Measurements from ENCODE around the gene REEP5. TPM values are rescaled to one million over a fixed set of nuclear protein-coding genes. Genes with fewer than 3 reads are reported as not detected.
A peak's percentile ranks its signal among the peaks of the same experiment; 100 is the strongest.
"Not testable (repeated sequence)": the region's sequence is repeated elsewhere in the genome, so short reads cannot be mapped to it uniquely, and the experiment has no call there.

The REEP5 gene
- total RNA-seq, 1 experiment from 2014 or later, result 99.3 TPM

DNA sequence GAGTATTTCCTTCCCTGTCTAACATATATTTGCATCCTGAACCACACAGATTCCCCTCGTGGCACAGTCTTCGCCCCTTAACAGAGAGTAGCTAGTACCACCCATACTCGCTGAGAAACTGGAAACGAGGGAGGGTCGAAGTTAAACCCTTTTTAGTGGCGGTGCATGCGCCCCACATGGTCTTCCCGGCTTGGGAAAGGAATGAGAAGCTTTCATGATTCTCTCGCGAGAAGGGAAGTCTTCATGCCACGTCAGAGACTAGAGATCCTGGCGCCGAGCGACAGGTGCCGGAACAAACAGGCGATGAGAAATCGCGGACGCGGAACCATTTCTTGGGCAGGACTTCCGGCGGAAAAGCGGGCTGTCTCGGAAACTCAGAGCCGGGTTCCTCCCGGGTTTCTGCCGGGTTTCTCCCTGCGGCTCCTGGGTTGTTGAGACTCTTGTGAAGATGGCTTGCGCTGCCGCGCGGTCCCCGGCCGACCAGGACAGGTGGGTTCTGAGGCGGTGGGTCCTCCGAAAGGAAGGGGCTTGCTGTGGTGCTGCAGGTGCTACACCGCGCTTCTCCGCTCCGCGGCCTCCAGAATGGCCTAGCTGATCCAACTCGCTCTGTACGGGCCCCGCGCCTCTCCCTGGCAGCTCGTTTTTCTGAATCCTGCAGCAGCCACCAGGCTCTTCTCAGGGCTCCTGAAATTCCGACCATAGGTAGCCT, 60.9 kb downstream of the REEP5 start, which contains the start of gene SRP19:
TSS of gene SRP19 (plus strand) at position 359 of the 709 bp plus-strand sequence. CDS start at position 449, 90 bp downstream.
- no peaks in the 10 kb centered on the region for H3K27me3 Mint-ChIP-seq (ENCODE audit: insufficient read depth, unreplicated experiment)
- ChIA-PET POLR2A (interaction anchor here (0.5 to 1.6 kb wide), 12 partner anchors 9 to 153 kb away, joined by 3 to 7 read pairs (median 3); partner anchors contain the start of gene DCP2), CTCF (interaction anchor here (0.6 to 1.6 kb wide), 4 partner anchors 9 to 256 kb away, joined by 3 to 12 read pairs (median 4); no protein-coding TSS in a partner anchor)
- H3K36me3 Mint-ChIP-seq (ENCODE audit: insufficient read depth, unreplicated experiment), result peaks cover 39% of the 10 kb centered on the region
- H3K4me1 Mint-ChIP-seq (ENCODE audit: low read depth, unreplicated experiment), result no peaks in the 10 kb centered on the region
- peak within 1 kb of the TSS; percentile 95 for H3K27ac Mint-ChIP-seq (ENCODE audit: unreplicated experiment)
- peak within 1 kb of the TSS; percentile 85 for H3K4me3 Mint-ChIP-seq (ENCODE audit: unreplicated experiment)
- no peaks in the 10 kb centered on the region; the same call in 1 of the 2 replicates for H3K36me3 ChIP-seq (ENCODE audit: control insufficient read depth, insufficient read depth, low read length)
- H3K9me3 ChIP-seq, result no peaks in the 10 kb centered on the region
- no peak for TF ChIP-seq CTCF (IDR thresholded peaks at IDR 0.05; ENCODE audit: insufficient read depth in 1 of 2, low read depth in 1 of 2, low read length in 1 of 2, severe bottlenecking in 1 of 2, unreplicated experiment in 1 of 2)
- no peaks in the 10 kb centered on the region for H3K4me1 ChIP-seq
- no peaks in the 10 kb centered on the region for H3K27me3 ChIP-seq (replicated peaks; ENCODE audit: control insufficient read depth, insufficient read depth, low read length)
- H3K9me3 Mint-ChIP-seq (ENCODE audit: unreplicated experiment), result no peaks in the 10 kb centered on the region
- intact Hi-C loops (cut with micrococcal nuclease; ENCODE audit: unreplicated experiment), result loop anchor here (1.0 to 5.0 kb wide), 4 partner anchors 61 to 169 kb away; partner anchors contain the start of gene REEP5
- peak within 1 kb of the TSS; percentile 69 for H3K4me3 ChIP-seq (ENCODE audit: low read depth, low read length)
- BruUV-seq (replicated peaks), result no TSS peak
- DNase-seq, result peak; percentile 93 to 96

GRCh38 chr5:112860571-112860928, 61.5 kb downstream of the REEP5 start:
- not testable (repeated sequence) for H3K36me3 ChIP-seq (ENCODE audit: control insufficient read depth, insufficient read depth, low read length); H3K9me3 ChIP-seq; H3K4me1 ChIP-seq; H3K4me1 Mint-ChIP-seq (ENCODE audit: low read depth, unreplicated experiment); H3K9me3 Mint-ChIP-seq (ENCODE audit: unreplicated experiment); H3K27me3 ChIP-seq (replicated peaks; ENCODE audit: control insufficient read depth, insufficient read depth, low read length); DNase-seq; H3K27me3 Mint-ChIP-seq (ENCODE audit: insufficient read depth, unreplicated experiment)
- H3K36me3 Mint-ChIP-seq (ENCODE audit: insufficient read depth, unreplicated experiment), result peaks cover 34% of the 10 kb centered on the region
- intact Hi-C loops (cut with micrococcal nuclease; ENCODE audit: unreplicated experiment), result loop anchor here (5.0 kb wide), 3 partner anchors 107 to 168 kb away; no protein-coding TSS in a partner anchor
- H3K27ac Mint-ChIP-seq (ENCODE audit: unreplicated experiment), result peak overlapping the region; percentile 95
- BruUV-seq (replicated peaks), result TSS peak; percentile 97
- CTCF ChIA-PET, result interaction anchor here (1.0 to 1.6 kb wide), 3 partner anchors 8 to 169 kb away, joined by 3 to 12 read pairs (median 3); no protein-coding TSS in a partner anchor
- peak overlapping the region; percentile 45 for H3K4me3 ChIP-seq (ENCODE audit: low read depth, low read length)
- H3K4me3 Mint-ChIP-seq (ENCODE audit: unreplicated experiment), result peak overlapping the region; percentile 85
- POLR2A ChIA-PET, result interaction anchor here (0.5 to 1.6 kb wide), 9 partner anchors 10 to 153 kb away, joined by 3 to 7 read pairs (median 3); partner anchors contain the start of gene DCP2

DNA sequence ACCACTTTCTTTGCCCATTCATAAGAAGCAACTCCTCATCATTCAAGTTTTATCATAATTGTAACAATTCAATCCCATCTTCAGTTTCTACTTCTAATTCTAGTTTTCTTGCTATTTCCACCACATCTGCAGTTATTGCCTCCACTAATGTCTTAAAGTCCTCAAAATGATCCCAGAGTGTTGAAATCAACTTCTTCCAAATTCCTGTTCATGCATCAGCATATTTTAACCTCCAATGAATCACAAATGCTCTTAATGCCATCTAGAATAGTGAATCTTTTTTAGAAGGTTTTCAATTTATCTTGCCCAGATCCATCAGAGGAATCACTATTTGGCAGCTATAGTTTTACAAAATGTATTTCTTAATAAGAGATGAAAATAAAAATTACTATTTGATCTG, 64.2 kb downstream of the REEP5 start:
- H3K36me3 ChIP-seq (ENCODE audit: control insufficient read depth, insufficient read depth, low read length), result no peaks in the 10 kb centered on the region
- BruUV-seq (replicated peaks), result no TSS peak
- no peak overlapping the region for H3K4me3 ChIP-seq (ENCODE audit: low read depth, low read length)
- Mint-ChIP-seq H3K9me3 (ENCODE audit: unreplicated experiment) (peaks cover 12% of the 10 kb centered on the region), H3K36me3 (ENCODE audit: insufficient read depth, unreplicated experiment) (peaks cover 13% of the 10 kb centered on the region), H3K27me3 (ENCODE audit: insufficient read depth, unreplicated experiment) (no peaks in the 10 kb centered on the region), H3K4me1 (ENCODE audit: low read depth, unreplicated experiment) (no peaks in the 10 kb centered on the region), H3K4me3 (ENCODE audit: unreplicated experiment) (no peak overlapping the region), H3K27ac (ENCODE audit: unreplicated experiment) (no peak overlapping the region)
- ChIA-PET POLR2A (no interaction called here), CTCF (no interaction called here)
- no peaks in the 10 kb centered on the region for H3K4me1 ChIP-seq
- intact Hi-C loops (cut with micrococcal nuclease; ENCODE audit: unreplicated experiment), result no loop called here
- H3K9me3 ChIP-seq, result peaks cover 5% of the 10 kb centered on the region; the same call in 1 of the 2 replicates
- no peaks in the 10 kb centered on the region for H3K27me3 ChIP-seq (replicated peaks; ENCODE audit: control insufficient read depth, insufficient read depth, low read length)
- TF ChIP-seq CTCF (IDR thresholded peaks at IDR 0.05; ENCODE audit: insufficient read depth in 1 of 2, low read depth in 1 of 2, low read length in 1 of 2, severe bottlenecking in 1 of 2, unreplicated experiment in 1 of 2), result no peak
- DNase-seq, result no peak
